Astrocyte of the cerebellum (primary cell): ENCODE measurements around the gene SLC2A11.
A peak's percentile ranks its signal among the peaks of the same experiment; 100 is the strongest.

ENCODE experiments used
- DNase-seq: peaks from one replicate; pipeline ENCODE4 v3.0.0-alpha.2; 2011; ENCODE audit warnings: low read depth
- H3K4me3 ChIP-seq: 2 replicates; pipeline ENCODE4 v1.5.1; 2011; ENCODE audit warnings: mild to moderate bottlenecking, low read depth, low read length, moderate library complexity
- in situ Hi-C: cut with HindIII; loops from 2 replicates; pipeline ENCODE4 v1.10.0; 2017; ENCODE audit warnings: low sequenced_read_pairs
- TF ChIP-seq, protein P1 (sequence below): IDR thresholded peaks from 2 replicates; pipeline ENCODE4 v1.5.1; 2012; ENCODE audit warnings: low read length, low read depth, moderate library complexity, mild to moderate bottlenecking; ENCODE audit errors: missing control alignments

SLC2A11 gene

GRCh38 chr22:23878219-23878618, 20.5 kb downstream of the SLC2A11 start:
- in situ Hi-C loops = no loop called here
- TF ChIP-seq, protein P1, sequence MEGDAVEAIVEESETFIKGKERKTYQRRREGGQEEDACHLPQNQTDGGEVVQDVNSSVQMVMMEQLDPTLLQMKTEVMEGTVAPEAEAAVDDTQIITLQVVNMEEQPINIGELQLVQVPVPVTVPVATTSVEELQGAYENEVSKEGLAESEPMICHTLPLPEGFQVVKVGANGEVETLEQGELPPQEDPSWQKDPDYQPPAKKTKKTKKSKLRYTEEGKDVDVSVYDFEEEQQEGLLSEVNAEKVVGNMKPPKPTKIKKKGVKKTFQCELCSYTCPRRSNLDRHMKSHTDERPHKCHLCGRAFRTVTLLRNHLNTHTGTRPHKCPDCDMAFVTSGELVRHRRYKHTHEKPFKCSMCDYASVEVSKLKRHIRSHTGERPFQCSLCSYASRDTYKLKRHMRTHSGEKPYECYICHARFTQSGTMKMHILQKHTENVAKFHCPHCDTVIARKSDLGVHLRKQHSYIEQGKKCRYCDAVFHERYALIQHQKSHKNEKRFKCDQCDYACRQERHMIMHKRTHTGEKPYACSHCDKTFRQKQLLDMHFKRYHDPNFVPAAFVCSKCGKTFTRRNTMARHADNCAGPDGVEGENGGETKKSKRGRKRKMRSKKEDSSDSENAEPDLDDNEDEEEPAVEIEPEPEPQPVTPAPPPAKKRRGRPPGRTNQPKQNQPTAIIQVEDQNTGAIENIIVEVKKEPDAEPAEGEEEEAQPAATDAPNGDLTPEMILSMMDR = no peak
- no peak for DNase-seq
- no peak overlapping the region for H3K4me3 ChIP-seq

- in situ Hi-C loops = no loop called here
- TF ChIP-seq, protein P1 = no peak
- H3K4me3 ChIP-seq = no peak overlapping the region
- no peak for DNase-seq
Observed at GRCh38 chr22:23882370-23882769, 24.7 kb downstream of the SLC2A11 start.

- no peak overlapping the region for H3K4me3 ChIP-seq
- in situ Hi-C loops = no loop called here
- TF ChIP-seq, protein P1 = no peak
- no peak for DNase-seq
Observed at GRCh38 chr22:23883658-23884057, 26.0 kb downstream of the SLC2A11 start.

GRCh38 chr22:23884140-23884539, 26.5 kb downstream of the SLC2A11 start:
- in situ Hi-C loops = no loop called here
- DNase-seq = no peak
- H3K4me3 ChIP-seq = no peak overlapping the region
- TF ChIP-seq, protein P1 = no peak

DNA sequence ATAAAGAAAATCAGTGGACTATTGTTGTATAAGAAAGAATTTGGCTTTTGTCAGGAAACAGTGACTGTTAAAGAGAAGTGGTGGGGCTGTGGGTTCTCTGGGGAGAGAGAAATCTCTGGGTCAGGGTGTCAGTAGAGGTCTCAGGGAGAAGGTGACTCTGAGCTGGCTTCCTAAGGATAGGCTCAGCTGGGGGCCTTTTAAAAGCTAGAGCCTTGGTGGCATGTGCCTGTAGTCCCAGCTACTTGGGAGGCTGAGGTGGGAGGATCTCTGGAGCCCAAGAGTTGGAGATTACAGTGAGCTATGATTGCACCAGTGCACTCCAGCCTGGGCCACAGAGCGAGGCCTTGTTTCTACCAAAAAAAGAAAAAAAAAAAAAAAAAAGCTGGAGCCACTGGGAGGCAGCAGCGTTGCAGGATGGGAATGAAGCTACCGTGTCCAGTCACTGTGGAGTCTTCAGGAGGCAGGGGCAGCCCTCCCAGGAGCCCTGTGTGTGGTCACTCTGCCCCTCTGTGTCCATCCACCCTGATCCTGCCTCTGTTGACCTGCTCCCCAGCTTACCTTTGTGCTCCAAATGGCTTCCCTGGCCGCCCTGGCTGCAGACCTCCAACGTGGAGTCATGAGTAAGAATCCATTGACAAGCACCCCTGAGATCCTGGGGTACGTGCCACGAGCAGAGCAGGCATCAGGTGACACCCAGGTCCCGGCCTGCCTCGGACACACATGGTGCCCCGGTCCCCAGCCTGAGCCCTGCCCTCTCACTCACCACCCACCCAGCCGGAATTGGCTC, 31.1 kb downstream of the SLC2A11 start:
- TF ChIP-seq, protein P1 = peak; percentile 16
- in situ Hi-C loops = no loop called here
- H3K4me3 ChIP-seq = no peak overlapping the region
- DNase-seq = no peak

DNA sequence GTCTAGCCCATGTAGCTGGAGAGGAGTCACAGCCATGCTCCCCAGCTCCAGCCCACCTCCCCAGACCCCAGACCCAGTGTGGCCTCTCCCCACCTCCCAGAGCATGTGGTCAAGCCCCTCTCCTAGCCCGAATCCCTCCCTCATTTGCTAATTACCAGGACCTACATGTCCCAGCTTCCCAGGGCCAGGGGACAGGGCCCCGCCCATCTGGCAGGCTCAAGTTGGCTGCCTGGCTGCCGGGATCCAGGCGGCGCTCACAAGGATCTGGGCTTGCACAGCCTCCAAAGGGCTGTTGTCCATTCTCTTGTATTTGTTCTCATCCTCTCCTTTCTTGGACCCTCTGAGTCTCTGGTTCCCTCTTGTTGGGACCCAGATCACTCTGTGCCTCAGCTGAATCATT, 31.9 kb downstream of the SLC2A11 start:
- in situ Hi-C loops = no loop called here
- TF ChIP-seq, protein P1 = no peak
- H3K4me3 ChIP-seq = no peak overlapping the region
- no peak for DNase-seq
